Keratinocyte (primary cell): Measurements from ENCODE around the gene FHAD1.

ENCODE experiments used
- CTCF ChIP-seq, 3 experiments: IDR thresholded peaks in 1 of 3; conservative IDR thresholded peaks in 1 of 3; optimal IDR thresholded peaks in 1 of 3; 2 replicates in 2 of 3; 3 replicates in 1 of 3; pipeline versions ENCODE3 to v1.5.1; 2011; ENCODE audit warnings: low read length in 3 of 3, mild to moderate bottlenecking in 3 of 3, moderate library complexity in 2 of 3, control low read depth in 1 of 3, inconsistent platforms in 1 of 3; ENCODE audit not compliant: insufficient read depth in 2 of 3; ENCODE audit errors: extremely low read depth in 1 of 3
- EZH2 ChIP-seq: IDR thresholded peaks from one replicate; pipeline ENCODE4 v1.6.1; 2012; ENCODE audit warnings: inconsistent platforms, mild to moderate bottlenecking, low read length, moderate library complexity

- TF ChIP-seq CTCF (optimal IDR thresholded peaks at IDR 0.05 in 1 of 3, IDR thresholded peaks at IDR 0.05 in 1 of 3, conservative IDR thresholded peaks at IDR 0.05 in 1 of 3; ENCODE audit: extremely low read depth in 1 of 3, insufficient read depth in 2 of 3, low read length in 3 of 3) (no peak), EZH2 (no peak)
Observed at GRCh38 chr1:15370781-15371520, 123.9 kb downstream of the FHAD1 start.
